ENCODE data around the gene HAO2. TPM values are rescaled to one million over a fixed set of nuclear protein-coding genes. Genes with fewer than 3 reads are reported as not detected.

HAO2 gene
- polyA plus RNA-seq, 1 experiment: not detected

- Histone ChIP-seq H3K4me3 (ENCODE audit: low read depth, low read length) (no peak overlapping the region), H3K36me3 (ENCODE audit: control insufficient read depth, insufficient read depth, low read length) (no peaks in the 10 kb centered on the region), H3K27me3 (ENCODE audit: control insufficient read depth, insufficient read depth, low read length) (peaks cover 1% of the 10 kb centered on the region; the same call in 1 of the 2 replicates)
- POLR2A ChIA-PET: no interaction called here
- DNase-seq (ENCODE audit: low read depth): no peak
- TF ChIP-seq CTCF (IDR thresholded peaks at IDR 0.05; ENCODE audit: insufficient read depth, low read depth, low read length): no peak
- CTCF ChIA-PET: no interaction called here
These were observed 25.5 kb downstream of the HAO2 start for GRCh38 chr1:119394085-119394484.

DNA sequence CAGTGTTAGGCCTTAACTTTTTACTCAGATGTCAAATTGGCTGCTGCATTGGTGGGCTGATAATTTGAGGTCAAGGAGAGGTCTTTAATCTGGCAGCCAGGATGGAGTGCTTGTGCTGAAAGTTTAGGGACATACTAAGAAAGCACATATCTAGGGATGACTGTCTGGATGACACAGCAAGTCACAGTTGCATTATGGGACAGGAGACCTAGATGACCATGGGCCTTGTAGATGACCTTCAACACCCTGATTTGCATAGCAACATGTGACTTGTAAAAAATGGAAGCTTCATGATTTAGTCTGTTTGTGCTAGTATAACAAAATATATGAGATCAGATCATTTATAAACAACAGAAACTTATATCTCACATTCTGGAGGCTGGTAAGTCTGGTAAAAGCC, 28.4 kb downstream of the HAO2 start:
- POLR2A ChIA-PET: no interaction called here
- CTCF ChIA-PET: no interaction called here
- no peak for TF ChIP-seq CTCF (IDR thresholded peaks at IDR 0.05; ENCODE audit: insufficient read depth, low read depth, low read length)

DNA sequence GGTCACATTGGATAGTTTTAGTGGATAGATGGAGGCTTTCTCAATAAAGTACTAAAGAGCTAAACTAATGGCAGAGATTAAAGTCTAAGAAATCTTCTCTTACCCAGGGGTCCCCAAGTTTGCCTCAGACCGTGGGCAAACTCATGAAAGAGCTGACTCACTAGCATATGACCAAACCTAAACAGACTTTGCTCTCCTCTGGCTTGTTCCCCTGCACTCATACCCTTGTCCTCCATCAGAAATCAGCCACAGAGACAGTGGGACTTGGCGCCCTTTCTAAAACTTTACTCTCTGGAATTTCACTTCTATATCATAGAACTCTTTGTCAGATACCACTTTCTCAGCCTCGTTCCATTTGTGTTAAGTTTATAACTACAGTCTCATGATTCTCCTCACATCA, 29.4 kb downstream of the HAO2 start:
- H3K27me3 ChIP-seq (ENCODE audit: control insufficient read depth, insufficient read depth, low read length): no peaks in the 10 kb centered on the region
- CTCF ChIA-PET: interaction anchor here (0.7 kb wide), 1 partner anchor 24 kb away, joined by 3 read pairs; no protein-coding TSS in a partner anchor
- no peak for DNase-seq (ENCODE audit: low read depth)
- H3K36me3 ChIP-seq (ENCODE audit: control insufficient read depth, insufficient read depth, low read length): no peaks in the 10 kb centered on the region
- POLR2A ChIA-PET: no interaction called here
- no peak for TF ChIP-seq CTCF (IDR thresholded peaks at IDR 0.05; ENCODE audit: insufficient read depth, low read depth, low read length)
- H3K4me3 ChIP-seq (ENCODE audit: low read depth, low read length): no peak overlapping the region

More for the DNA sequence above, 28.4 kb downstream of the HAO2 start:
- Histone ChIP-seq H3K36me3 (ENCODE audit: control insufficient read depth, insufficient read depth, low read length) (no peaks in the 10 kb centered on the region), H3K27me3 (ENCODE audit: control insufficient read depth, insufficient read depth, low read length) (peaks cover 1% of the 10 kb centered on the region; the same call in 1 of the 2 replicates), H3K4me3 (ENCODE audit: low read depth, low read length) (no peak overlapping the region)
- DNase-seq (ENCODE audit: low read depth): no peak

GRCh38 chr1:119404736-119405135, 36.2 kb downstream of the HAO2 start:
- H3K27me3 ChIP-seq (ENCODE audit: control insufficient read depth, insufficient read depth, low read length): no peaks in the 10 kb centered on the region
- no peak overlapping the region for H3K4me3 ChIP-seq (ENCODE audit: low read depth, low read length)
- no peak for DNase-seq (ENCODE audit: low read depth)
- no peak for TF ChIP-seq CTCF (IDR thresholded peaks at IDR 0.05; ENCODE audit: insufficient read depth, low read depth, low read length)
- CTCF ChIA-PET: no interaction called here
- no peaks in the 10 kb centered on the region for H3K36me3 ChIP-seq (ENCODE audit: control insufficient read depth, insufficient read depth, low read length)
- POLR2A ChIA-PET: no interaction called here

DNA sequence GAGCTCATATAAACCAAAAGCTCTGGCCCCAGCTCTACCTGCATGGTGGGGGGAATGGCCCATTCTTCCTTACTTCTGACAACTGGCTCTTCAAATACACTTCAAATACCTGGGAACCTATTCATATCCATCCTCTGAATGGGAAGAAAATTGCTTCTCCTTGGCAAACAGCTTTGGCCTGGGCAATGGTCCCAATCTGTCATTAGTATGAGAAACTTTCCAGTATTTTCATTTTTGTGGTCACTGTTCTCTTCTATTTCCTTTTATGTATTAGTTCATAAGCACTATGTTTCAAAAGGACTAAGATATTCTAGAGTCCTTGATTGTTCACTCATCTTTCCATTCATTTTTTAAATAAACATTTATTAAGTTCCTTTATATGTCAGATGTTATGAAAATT, 41.1 kb downstream of the HAO2 start:
- Histone ChIP-seq H3K36me3 (ENCODE audit: control insufficient read depth, insufficient read depth, low read length) (no peaks in the 10 kb centered on the region), H3K27me3 (ENCODE audit: control insufficient read depth, insufficient read depth, low read length) (no peaks in the 10 kb centered on the region), H3K4me3 (ENCODE audit: low read depth, low read length) (no peak overlapping the region)
- TF ChIP-seq CTCF (IDR thresholded peaks at IDR 0.05; ENCODE audit: insufficient read depth, low read depth, low read length): no peak
- ChIA-PET CTCF (no interaction called here), POLR2A (no interaction called here)
- DNase-seq (ENCODE audit: low read depth): no peak

Data from BJ (cell line).